ENCODE results near the gene OR56B4. TPM values are rescaled to one million over a fixed set of nuclear protein-coding genes. Genes with fewer than 3 reads are reported as not detected.
"Not testable (repeated sequence)": the region's sequence is repeated elsewhere in the genome, so short reads cannot be mapped to it uniquely, and the experiment has no call there.

The OR56B4 gene
- total RNA-seq (not detected), polyA plus RNA-seq (not detected)
- long read RNA-seq, donor 1 = 0 reads
- long read RNA-seq, donor 2 = 0 reads
- long read RNA-seq, donor 3 = 0 reads
- long read RNA-seq, donor 4 = 0 reads
- long read RNA-seq, donor 5 = 0 reads
- long read RNA-seq, donor 6 = 0 reads
- long read RNA-seq, donor 7 = 0 reads
- long read RNA-seq, donor 8 = 0 reads
- long read RNA-seq, donor 9 = 0 reads
- long read RNA-seq, donor 10 = 0 reads

- intact Hi-C loops (cut with DNase I) = not testable (repeated sequence)
- 69 to 82% (median 78%) methylated on average over 6 of the region's 6 CpGs for WGBS, 4 donors
Observed at GRCh38 chr11:6107384-6107783, at the start of gene OR56B4. TSS of gene OR56B4 (plus strand) at chr11:6107684. CDS start at chr11:6107779, 95 bp downstream.

GRCh38 chr11:6061475-6061874 lies 46.0 kb upstream of the OR56B4 start:
- no peak for DNase-seq
- Histone ChIP-seq H3K9me3 (replicated peaks in 1 of 3) (no peaks in the 10 kb centered on the region), H3K27ac (no peak overlapping the region), H3K36me3 (replicated peaks in 1 of 2) (no peaks in the 10 kb centered on the region), H3K4me1 (replicated peaks in 1 of 2) (no peaks in the 10 kb centered on the region), H3K4me3 (no peak overlapping the region), H3K27me3 (no peaks in the 10 kb centered on the region)
- intact Hi-C loops (cut with DNase I) = no loop called here
- no peak for TF ChIP-seq CTCF (IDR thresholded peaks at IDR 0.05)
- TF ChIP-seq POLR2A (IDR thresholded peaks at IDR 0.05) = no peak
- WGBS, 4 donors = 45 to 66% (median 61%) methylated on average over 3 of the region's 3 CpGs

More at GRCh38 chr11:6107384-6107783, at the start of gene OR56B4:
- not testable (repeated sequence) for H3K36me3 ChIP-seq (replicated peaks in 1 of 2); H3K4me1 ChIP-seq (replicated peaks in 1 of 2); H3K9me3 ChIP-seq (replicated peaks in 1 of 3); H3K4me3 ChIP-seq; H3K27ac ChIP-seq; DNase-seq; H3K27me3 ChIP-seq

GRCh38 chr11:6062691-6063358 lies 44.7 kb upstream of the OR56B4 start:
- DNase-seq = no peak
- H3K27ac ChIP-seq = no peak overlapping the region
- no peaks in the 10 kb centered on the region for H3K27me3 ChIP-seq
- H3K36me3 ChIP-seq (replicated peaks in 1 of 2) = no peaks in the 10 kb centered on the region
- 68 to 76% (median 70%) methylated on average over 4 to 5 of the region's 5 CpGs for WGBS, 4 donors
- no peaks in the 10 kb centered on the region for H3K4me1 ChIP-seq (replicated peaks in 1 of 2)
- H3K4me3 ChIP-seq = no peak overlapping the region
- intact Hi-C loops (cut with DNase I) = no loop called here
- H3K9me3 ChIP-seq (replicated peaks in 1 of 3) = no peaks in the 10 kb centered on the region
- TF ChIP-seq CTCF (IDR thresholded peaks at IDR 0.05) (no peak), POLR2A (IDR thresholded peaks at IDR 0.05) (no peak)

- H3K4me1 ChIP-seq (replicated peaks in 1 of 2) = no peaks in the 10 kb centered on the region
- no peaks in the 10 kb centered on the region for H3K36me3 ChIP-seq (replicated peaks in 1 of 2)
- TF ChIP-seq CTCF (IDR thresholded peaks at IDR 0.05) (no peak), POLR2A (IDR thresholded peaks at IDR 0.05) (no peak)
- 68 to 77% (median 72%) methylated on average over 4 of the region's 4 CpGs for WGBS, 4 donors
- no peak overlapping the region for H3K27ac ChIP-seq
- no peaks in the 10 kb centered on the region for H3K9me3 ChIP-seq (replicated peaks in 1 of 3)
- no peak overlapping the region for H3K4me3 ChIP-seq
- intact Hi-C loops (cut with DNase I) = no loop called here
- H3K27me3 ChIP-seq = no peaks in the 10 kb centered on the region
- no peak for DNase-seq
Observed at GRCh38 chr11:6067502-6067901, 40.0 kb upstream of the OR56B4 start.

GRCh38 chr11:6076443-6076842 lies 31.0 kb upstream of the OR56B4 start:
- H3K4me1 ChIP-seq (replicated peaks in 1 of 2); H3K36me3 ChIP-seq (replicated peaks in 1 of 2); H3K4me3 ChIP-seq; H3K27me3 ChIP-seq; H3K9me3 ChIP-seq (replicated peaks in 1 of 3); H3K27ac ChIP-seq; intact Hi-C loops (cut with DNase I); DNase-seq: not testable (repeated sequence)
- WGBS, 4 donors = 60 to 78% (median 72%) methylated on average over 2 of the region's 2 CpGs

All from adrenal gland (tissue), 19 donors.